CD4-positive, alpha-beta T cell treated with Interleukin-15 for 4 hours (primary cell): ENCODE results near the gene FHOD3.

Source experiments
- DNase-seq: peaks from one replicate; pipeline ENCODE4 v3.0.0-alpha.2; 2020; ENCODE audit warnings: low spot score

Gene FHOD3

GRCh38 chr18:36633961-36634412 lies 336.5 kb downstream of the FHOD3 start:
- no peak for DNase-seq

- DNase-seq = no peak
Observed at GRCh38 chr18:36634573-36635216, 337.2 kb downstream of the FHOD3 start.

GRCh38 chr18:36635414-36636096 lies 338.0 kb downstream of the FHOD3 start:
- DNase-seq = no peak

- no peak for DNase-seq
Observed at GRCh38 chr18:36636237-36636817, 338.8 kb downstream of the FHOD3 start.

- DNase-seq = no peak
Observed at GRCh38 chr18:36638224-36638623, 340.7 kb downstream of the FHOD3 start.

- no peak for DNase-seq
Observed at GRCh38 chr18:36640021-36640952, 342.8 kb downstream of the FHOD3 start.

- DNase-seq = no peak
Observed at GRCh38 chr18:36643061-36643460, 345.5 kb downstream of the FHOD3 start.

- no peak for DNase-seq
Observed at GRCh38 chr18:36648803-36649202, 351.3 kb downstream of the FHOD3 start.

GRCh38 chr18:36649205-36649604 lies 351.7 kb downstream of the FHOD3 start:
- DNase-seq = no peak

GRCh38 chr18:36650266-36650665 lies 352.8 kb downstream of the FHOD3 start:
- DNase-seq = no peak

- no peak for DNase-seq
Observed at GRCh38 chr18:36650906-36651305, 353.4 kb downstream of the FHOD3 start.

GRCh38 chr18:36652503-36652902 lies 355.0 kb downstream of the FHOD3 start:
- no peak for DNase-seq

- DNase-seq = no peak
Observed at GRCh38 chr18:36653141-36653869, 355.8 kb downstream of the FHOD3 start.

- DNase-seq = no peak
Observed at GRCh38 chr18:36653870-36654269, 356.4 kb downstream of the FHOD3 start.

- no peak for DNase-seq
Observed at GRCh38 chr18:36655074-36655473, 357.6 kb downstream of the FHOD3 start.

- DNase-seq = no peak
Observed at GRCh38 chr18:36655930-36656329, 358.4 kb downstream of the FHOD3 start.

GRCh38 chr18:36658611-36659010 lies 361.1 kb downstream of the FHOD3 start:
- no peak for DNase-seq

- DNase-seq = no peak
Observed at GRCh38 chr18:36660311-36660710, 362.8 kb downstream of the FHOD3 start.

- no peak for DNase-seq
Observed at GRCh38 chr18:36661999-36662398, 364.5 kb downstream of the FHOD3 start.

GRCh38 chr18:36663312-36663711 lies 365.8 kb downstream of the FHOD3 start:
- no peak for DNase-seq

- DNase-seq = no peak
Observed at GRCh38 chr18:36665952-36666351, 368.4 kb downstream of the FHOD3 start.

GRCh38 chr18:36667811-36668210 lies 370.3 kb downstream of the FHOD3 start:
- no peak for DNase-seq
